Right kidney (tissue), 9 donors: Measurements from ENCODE around the gene CLASP1.
"Not testable (repeated sequence)": the region's sequence is repeated elsewhere in the genome, so short reads cannot be mapped to it uniquely, and the experiment has no call there.

ENCODE experiments used
- DNase-seq: peaks from one replicate; pipeline ENCODE4 v3.0.0-alpha.2; 2016
- long read RNA-seq, 8 donors: transcript quantifications; one replicate each; lab custom pipeline, GENCODE V29; 2026

CLASP1 gene
- long read RNA-seq, donor 1, partial matches to known transcripts = 5 of 5 reads
- long read RNA-seq, donor 1, other reads (novel, unspliced or antisense) = 0 of 5 reads
- long read RNA-seq, donor 2 = 0 reads
- long read RNA-seq, donor 3 = 0 reads
- long read RNA-seq, donor 4, partial matches to known transcripts = 5 of 5 reads
- long read RNA-seq, donor 4, other reads (novel, unspliced or antisense) = 0 of 5 reads
- long read RNA-seq, donor 5, partial matches to known transcripts = 7 of 7 reads
- long read RNA-seq, donor 5, other reads (novel, unspliced or antisense) = 0 of 7 reads
- long read RNA-seq, donor 6 = 0 reads
- long read RNA-seq, donor 7, partial matches to known transcripts = 12 of 12 reads
- long read RNA-seq, donor 7, other reads (novel, unspliced or antisense) = 0 of 12 reads
- long read RNA-seq, donor 8, partial matches to known transcripts = 0 of 1 reads
- long read RNA-seq, donor 8, other reads (novel, unspliced or antisense) = 0 of 1 reads

GRCh38 chr2:121649149-121649595, at the start of gene CLASP1:
CLASP1 (minus strand) TSS chr2:121649462; CDS start chr2:121605895, 43,567 bp downstream.
- DNase-seq = no peak

- DNase-seq = no peak
Measured at GRCh38 chr2:121698318-121698930, 49.2 kb upstream of the CLASP1 start.

GRCh38 chr2:121697108-121697631, 47.9 kb upstream of the CLASP1 start:
- DNase-seq = no peak

GRCh38 chr2:121696410-121696930, 47.2 kb upstream of the CLASP1 start:
- DNase-seq = no peak

- no peak for DNase-seq
Measured at GRCh38 chr2:121695171-121695451, 45.8 kb upstream of the CLASP1 start.

GRCh38 chr2:121694398-121695170, 45.3 kb upstream of the CLASP1 start:
- no peak for DNase-seq

GRCh38 chr2:121690572-121690971, 41.3 kb upstream of the CLASP1 start:
- DNase-seq = not testable (repeated sequence)

- DNase-seq = no peak
Measured at GRCh38 chr2:121690095-121690494, 40.8 kb upstream of the CLASP1 start.

- no peak for DNase-seq
Measured at GRCh38 chr2:121689356-121689755, 40.1 kb upstream of the CLASP1 start.

- no peak for DNase-seq
Measured at GRCh38 chr2:121688820-121689219, 39.6 kb upstream of the CLASP1 start.

- no peak for DNase-seq
Measured at GRCh38 chr2:121686902-121687301, 37.6 kb upstream of the CLASP1 start.

- DNase-seq = no peak
Measured at GRCh38 chr2:121686218-121686617, 37.0 kb upstream of the CLASP1 start.

- DNase-seq = no peak
Measured at GRCh38 chr2:121682396-121683298, 33.4 kb upstream of the CLASP1 start.

GRCh38 chr2:121677855-121678254, 28.6 kb upstream of the CLASP1 start:
- DNase-seq = no peak

- not testable (repeated sequence) for DNase-seq
Measured at GRCh38 chr2:121671621-121672020, 22.4 kb upstream of the CLASP1 start.

- no peak for DNase-seq
Measured at GRCh38 chr2:121670181-121670580, 20.9 kb upstream of the CLASP1 start.

GRCh38 chr2:121667618-121668017, 18.4 kb upstream of the CLASP1 start:
- no peak for DNase-seq

- DNase-seq = no peak
Measured at GRCh38 chr2:121666042-121666441, 16.8 kb upstream of the CLASP1 start.

- no peak for DNase-seq
Measured at GRCh38 chr2:121665504-121665903, 16.2 kb upstream of the CLASP1 start.

- no peak for DNase-seq
Measured at GRCh38 chr2:121664713-121665112, 15.5 kb upstream of the CLASP1 start.

- no peak for DNase-seq
Measured at GRCh38 chr2:121664086-121664485, 14.8 kb upstream of the CLASP1 start.
